GM19043 (cell line): ENCODE measurements around the gene MAP3K4.
"Not testable (repeated sequence)": the region's sequence is repeated elsewhere in the genome, so short reads cannot be mapped to it uniquely, and the experiment has no call there.

Experiments used
- ATAC-seq: cut with Tn5 transposase; IDR thresholded peaks from one replicate; pipeline ENCODE4 v1.9.1; 2021; ENCODE audit warnings: low read depth; ENCODE audit not compliant: unreplicated experiment

MAP3K4 gene

GRCh38 chr6:161111261-161111660, 119.7 kb downstream of the MAP3K4 start:
- ATAC-seq, result no peak

- ATAC-seq, result no peak
Measured at GRCh38 chr6:161115468-161115867, 123.9 kb downstream of the MAP3K4 start.

GRCh38 chr6:161116554-161116953, 125.0 kb downstream of the MAP3K4 start:
- no peak for ATAC-seq

- no peak for ATAC-seq
Measured at GRCh38 chr6:161117308-161117707, 125.7 kb downstream of the MAP3K4 start.

GRCh38 chr6:161117942-161118341, 126.4 kb downstream of the MAP3K4 start:
- no peak for ATAC-seq

- not testable (repeated sequence) for ATAC-seq
Measured at GRCh38 chr6:161123319-161123718, 131.8 kb downstream of the MAP3K4 start.

- no peak for ATAC-seq
Measured at GRCh38 chr6:161125591-161125990, 134.0 kb downstream of the MAP3K4 start.

- ATAC-seq, result no peak
Measured at GRCh38 chr6:161127071-161127740, 135.6 kb downstream of the MAP3K4 start.

- no peak for ATAC-seq
Measured at GRCh38 chr6:161128230-161128629, 136.7 kb downstream of the MAP3K4 start.

GRCh38 chr6:161128680-161129196, 137.2 kb downstream of the MAP3K4 start:
- ATAC-seq, result no peak

GRCh38 chr6:161130541-161130940, 139.0 kb downstream of the MAP3K4 start:
- no peak for ATAC-seq

GRCh38 chr6:161130967-161131766, 139.6 kb downstream of the MAP3K4 start:
- ATAC-seq, result no peak

- ATAC-seq, result no peak
Measured at GRCh38 chr6:161132384-161132783, 140.8 kb downstream of the MAP3K4 start.

GRCh38 chr6:161133963-161134362, 142.4 kb downstream of the MAP3K4 start:
- no peak for ATAC-seq

- no peak for ATAC-seq
Measured at GRCh38 chr6:161134550-161135298, 143.2 kb downstream of the MAP3K4 start.

- ATAC-seq, result no peak
Measured at GRCh38 chr6:161135695-161136591, 144.4 kb downstream of the MAP3K4 start.

GRCh38 chr6:161136655-161137054, 145.1 kb downstream of the MAP3K4 start:
- ATAC-seq, result no peak

- ATAC-seq, result no peak
Measured at GRCh38 chr6:161137320-161137719, 145.8 kb downstream of the MAP3K4 start.

- no peak for ATAC-seq
Measured at GRCh38 chr6:161137839-161138542, 146.4 kb downstream of the MAP3K4 start.
